HepG2 (cell line): ENCODE results near the gene DTX2. TPM values are rescaled to one million over a fixed set of nuclear protein-coding genes. Genes with fewer than 3 reads are reported as not detected.
A peak's percentile ranks its signal among the peaks of the same experiment; 100 is the strongest.

Source experiments
- FLYWCH1 ChIP-seq: sonication (generic); formaldehyde crosslinking; IDR thresholded peaks from 2 replicates; pipeline ENCODE4 v1.8.1; 2023; ENCODE audit warnings: mild to moderate bottlenecking, missing genetic modification reagents
- HNRNPH1 ChIP-seq: fragments of 200-400 bp; formaldehyde crosslinking; optimal IDR thresholded peaks from 2 replicates; pipeline ENCODE3; 2017; ENCODE audit warnings: mild to moderate bottlenecking, low read depth, low read length
- HOXD1 ChIP-seq: sonication (generic); formaldehyde crosslinking; IDR thresholded peaks from 2 replicates; pipeline ENCODE4 v1.5.0; 2020; ENCODE audit warnings: missing genetic modification reagents
- NBN ChIP-seq: fragments of 450-650 bp; conservative IDR thresholded peaks from 2 replicates; pipeline ENCODE4 v1.6.1; 2017
- NFYB ChIP-seq: sonication (generic); formaldehyde crosslinking; IDR thresholded peaks from 2 replicates; pipeline ENCODE4 v1.4.0; 2020; ENCODE audit warnings: missing genetic modification reagents
- NFYC ChIP-seq: IDR thresholded peaks from 2 replicates; pipeline ENCODE4 v1.6.1; 2016; ENCODE audit warnings: missing genetic modification reagents, missing compliant biosample characterization
- NRL ChIP-seq: sonication (generic); formaldehyde crosslinking; IDR thresholded peaks from 2 replicates; pipeline ENCODE4 v1.5.0; 2020; ENCODE audit warnings: missing genetic modification reagents, mild to moderate bottlenecking, moderate library complexity, borderline replicate concordance
- STAG1 ChIP-seq: sonication (generic); formaldehyde crosslinking; IDR thresholded peaks from 2 replicates; pipeline ENCODE4 v1.4.0; 2020; ENCODE audit warnings: missing genetic modification reagents
- ZFP82 ChIP-seq: sonication (generic); formaldehyde crosslinking; IDR thresholded peaks from 2 replicates; pipeline ENCODE4 v1.5.1; 2020; ENCODE audit warnings: mild to moderate bottlenecking, missing genetic modification reagents, borderline replicate concordance
- ZNF510 ChIP-seq: sonication (generic); formaldehyde crosslinking; IDR thresholded peaks from 2 replicates; pipeline ENCODE4 v1.4.0; 2020; ENCODE audit warnings: low read depth, mild to moderate bottlenecking, missing genetic modification reagents
- ZNF713 ChIP-seq: sonication (generic); formaldehyde crosslinking; IDR thresholded peaks from 2 replicates; pipeline ENCODE4 v1.4.0; 2020; ENCODE audit warnings: mild to moderate bottlenecking, missing genetic modification reagents
- polyA plus RNA-seq, 8 experiments: library from polyadenylated mRNA; depleted of rRNA in 3 of 8; stranded (reverse) in 7 of 8; unstranded in 1 of 8; fragments of >200 nt; fragmentation: Illumina TruSeq in 4 of 8; extraction: Trizol in 4 of 8; gene quantifications; 2 replicates each; pipeline versions ENCODE4 v1.2.1 to v1.2.3, GENCODE V29; 2011 to 2016; ENCODE audit warnings: low read depth in 4 of 8, missing spikeins in 1 of 8, mixed read lengths in 1 of 8; ENCODE audit not compliant: insufficient read depth in 1 of 8
- total RNA-seq, 5 experiments: library from RNA; depleted of rRNA; stranded (reverse); fragments of >200 nt; fragmentation: Illumina TruSeq; extraction: Trizol; gene quantifications; 2 replicates each; pipeline ENCODE4 v1.2.3, GENCODE V29; 2016; ENCODE audit warnings: low read depth in 1 of 5
- TF ChIP-seq, protein P1 (sequence below): sonication (generic); formaldehyde crosslinking; IDR thresholded peaks from 2 replicates; pipeline ENCODE4 v1.4.0; 2020; ENCODE audit warnings: missing genetic modification reagents
- TF ChIP-seq, protein P2 (sequence below): sonication (generic); formaldehyde crosslinking; IDR thresholded peaks from 2 replicates; pipeline ENCODE4 v1.4.0; 2020; ENCODE audit warnings: missing genetic modification reagents, borderline replicate concordance
- TF ChIP-seq, protein P3 (sequence below): sonication (generic); formaldehyde crosslinking; IDR thresholded peaks from 2 replicates; pipeline ENCODE4 v1.5.0; 2020; ENCODE audit warnings: missing genetic modification reagents, mild to moderate bottlenecking, borderline replicate concordance
- TF ChIP-seq, protein P4 (sequence below): sonication (generic); formaldehyde crosslinking; IDR thresholded peaks from 2 replicates; pipeline ENCODE4 v1.5.0; 2020; ENCODE audit warnings: mild to moderate bottlenecking, missing genetic modification reagents, borderline replicate concordance
- TF ChIP-seq, protein P5 (sequence below): sonication (generic); formaldehyde crosslinking; IDR thresholded peaks from 2 replicates; pipeline ENCODE4 v1.5.0; 2020; ENCODE audit warnings: missing genetic modification reagents

The DTX2 gene
- total and polyA plus RNA-seq, 2 of the 13 experiments (the other 11 are each of a cell fraction or from before 2014, with no cell fraction given) = 5.5 to 6.2 TPM

DNA sequence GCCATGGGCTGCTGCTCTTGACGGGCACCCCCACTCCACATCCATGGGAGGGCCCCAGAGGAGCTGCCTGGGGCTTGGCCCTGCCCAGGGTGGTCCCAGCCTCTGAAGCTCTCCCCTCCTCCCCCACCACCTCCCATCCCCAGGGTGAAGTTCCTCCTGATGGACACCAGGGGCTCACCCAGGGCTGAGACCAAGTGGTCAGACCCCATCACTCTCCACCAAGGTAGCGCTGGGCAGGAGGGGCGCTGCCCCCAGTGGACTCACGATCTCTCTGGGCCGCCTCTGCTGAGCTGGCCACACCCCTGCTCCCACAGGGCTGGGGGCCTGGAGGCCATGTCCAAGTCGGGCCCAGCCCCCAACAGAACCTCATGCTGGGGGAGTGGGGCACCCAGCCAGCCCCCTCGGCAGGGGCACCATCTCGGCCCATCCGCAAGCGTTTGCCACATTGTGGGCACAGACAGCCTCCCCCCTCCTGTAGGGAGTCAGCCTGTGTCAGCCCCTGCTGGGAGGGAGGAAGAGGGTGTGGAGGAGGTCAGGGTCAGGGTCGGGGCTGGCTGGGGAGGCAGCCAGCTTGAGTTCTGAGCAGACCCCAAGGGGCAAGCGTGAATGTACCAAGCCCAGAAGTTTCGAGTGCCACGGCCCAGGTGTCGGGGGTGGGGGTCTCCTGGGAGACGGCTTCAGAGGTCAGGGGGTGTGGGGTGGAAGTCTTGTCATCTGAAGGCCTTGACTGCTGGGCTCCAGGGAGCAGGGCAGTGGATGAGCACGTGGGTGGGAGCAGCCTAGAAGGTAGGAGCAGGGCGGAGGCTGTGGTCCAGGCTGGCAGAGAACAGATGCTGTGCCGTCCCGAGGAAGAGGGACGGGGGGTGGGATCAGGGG lies 51.7 kb downstream of the DTX2 start (continued):
- TF ChIP-seq, protein P1, sequence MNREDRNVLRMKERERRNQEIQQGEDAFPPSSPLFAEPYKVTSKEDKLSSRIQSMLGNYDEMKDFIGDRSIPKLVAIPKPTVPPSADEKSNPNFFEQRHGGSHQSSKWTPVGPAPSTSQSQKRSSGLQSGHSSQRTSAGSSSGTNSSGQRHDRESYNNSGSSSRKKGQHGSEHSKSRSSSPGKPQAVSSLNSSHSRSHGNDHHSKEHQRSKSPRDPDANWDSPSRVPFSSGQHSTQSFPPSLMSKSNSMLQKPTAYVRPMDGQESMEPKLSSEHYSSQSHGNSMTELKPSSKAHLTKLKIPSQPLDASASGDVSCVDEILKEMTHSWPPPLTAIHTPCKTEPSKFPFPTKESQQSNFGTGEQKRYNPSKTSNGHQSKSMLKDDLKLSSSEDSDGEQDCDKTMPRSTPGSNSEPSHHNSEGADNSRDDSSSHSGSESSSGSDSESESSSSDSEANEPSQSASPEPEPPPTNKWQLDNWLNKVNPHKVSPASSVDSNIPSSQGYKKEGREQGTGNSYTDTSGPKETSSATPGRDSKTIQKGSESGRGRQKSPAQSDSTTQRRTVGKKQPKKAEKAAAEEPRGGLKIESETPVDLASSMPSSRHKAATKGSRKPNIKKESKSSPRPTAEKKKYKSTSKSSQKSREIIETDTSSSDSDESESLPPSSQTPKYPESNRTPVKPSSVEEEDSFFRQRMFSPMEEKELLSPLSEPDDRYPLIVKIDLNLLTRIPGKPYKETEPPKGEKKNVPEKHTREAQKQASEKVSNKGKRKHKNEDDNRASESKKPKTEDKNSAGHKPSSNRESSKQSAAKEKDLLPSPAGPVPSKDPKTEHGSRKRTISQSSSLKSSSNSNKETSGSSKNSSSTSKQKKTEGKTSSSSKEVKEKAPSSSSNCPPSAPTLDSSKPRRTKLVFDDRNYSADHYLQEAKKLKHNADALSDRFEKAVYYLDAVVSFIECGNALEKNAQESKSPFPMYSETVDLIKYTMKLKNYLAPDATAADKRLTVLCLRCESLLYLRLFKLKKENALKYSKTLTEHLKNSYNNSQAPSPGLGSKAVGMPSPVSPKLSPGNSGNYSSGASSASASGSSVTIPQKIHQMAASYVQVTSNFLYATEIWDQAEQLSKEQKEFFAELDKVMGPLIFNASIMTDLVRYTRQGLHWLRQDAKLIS (CRISPR knock-in tag) = no peak
- TF ChIP-seq STAG1 (CRISPR knock-in tag) = no peak
- TF ChIP-seq, protein P2, sequence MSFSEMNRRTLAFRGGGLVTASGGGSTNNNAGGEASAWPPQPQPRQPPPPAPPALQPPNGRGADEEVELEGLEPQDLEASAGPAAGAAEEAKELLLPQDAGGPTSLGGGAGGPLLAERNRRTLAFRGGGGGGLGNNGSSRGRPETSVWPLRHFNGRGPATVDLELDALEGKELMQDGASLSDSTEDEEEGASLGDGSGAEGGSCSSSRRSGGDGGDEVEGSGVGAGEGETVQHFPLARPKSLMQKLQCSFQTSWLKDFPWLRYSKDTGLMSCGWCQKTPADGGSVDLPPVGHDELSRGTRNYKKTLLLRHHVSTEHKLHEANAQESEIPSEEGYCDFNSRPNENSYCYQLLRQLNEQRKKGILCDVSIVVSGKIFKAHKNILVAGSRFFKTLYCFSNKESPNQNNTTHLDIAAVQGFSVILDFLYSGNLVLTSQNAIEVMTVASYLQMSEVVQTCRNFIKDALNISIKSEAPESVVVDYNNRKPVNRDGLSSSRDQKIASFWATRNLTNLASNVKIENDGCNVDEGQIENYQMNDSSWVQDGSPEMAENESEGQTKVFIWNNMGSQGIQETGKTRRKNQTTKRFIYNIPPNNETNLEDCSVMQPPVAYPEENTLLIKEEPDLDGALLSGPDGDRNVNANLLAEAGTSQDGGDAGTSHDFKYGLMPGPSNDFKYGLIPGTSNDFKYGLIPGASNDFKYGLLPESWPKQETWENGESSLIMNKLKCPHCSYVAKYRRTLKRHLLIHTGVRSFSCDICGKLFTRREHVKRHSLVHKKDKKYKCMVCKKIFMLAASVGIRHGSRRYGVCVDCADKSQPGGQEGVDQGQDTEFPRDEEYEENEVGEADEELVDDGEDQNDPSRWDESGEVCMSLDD (CRISPR knock-in tag) = no peak
- TF ChIP-seq ZNF713 = no peak
- TF ChIP-seq NFYC = no peak
- TF ChIP-seq NRL = peak; percentile 61; the same call in 1 of the 2 replicates
- no peak for TF ChIP-seq HNRNPH1
- TF ChIP-seq, protein P3, sequence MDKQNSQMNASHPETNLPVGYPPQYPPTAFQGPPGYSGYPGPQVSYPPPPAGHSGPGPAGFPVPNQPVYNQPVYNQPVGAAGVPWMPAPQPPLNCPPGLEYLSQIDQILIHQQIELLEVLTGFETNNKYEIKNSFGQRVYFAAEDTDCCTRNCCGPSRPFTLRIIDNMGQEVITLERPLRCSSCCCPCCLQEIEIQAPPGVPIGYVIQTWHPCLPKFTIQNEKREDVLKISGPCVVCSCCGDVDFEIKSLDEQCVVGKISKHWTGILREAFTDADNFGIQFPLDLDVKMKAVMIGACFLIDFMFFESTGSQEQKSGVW (CRISPR knock-in tag) = no peak
- TF ChIP-seq, protein P4, sequence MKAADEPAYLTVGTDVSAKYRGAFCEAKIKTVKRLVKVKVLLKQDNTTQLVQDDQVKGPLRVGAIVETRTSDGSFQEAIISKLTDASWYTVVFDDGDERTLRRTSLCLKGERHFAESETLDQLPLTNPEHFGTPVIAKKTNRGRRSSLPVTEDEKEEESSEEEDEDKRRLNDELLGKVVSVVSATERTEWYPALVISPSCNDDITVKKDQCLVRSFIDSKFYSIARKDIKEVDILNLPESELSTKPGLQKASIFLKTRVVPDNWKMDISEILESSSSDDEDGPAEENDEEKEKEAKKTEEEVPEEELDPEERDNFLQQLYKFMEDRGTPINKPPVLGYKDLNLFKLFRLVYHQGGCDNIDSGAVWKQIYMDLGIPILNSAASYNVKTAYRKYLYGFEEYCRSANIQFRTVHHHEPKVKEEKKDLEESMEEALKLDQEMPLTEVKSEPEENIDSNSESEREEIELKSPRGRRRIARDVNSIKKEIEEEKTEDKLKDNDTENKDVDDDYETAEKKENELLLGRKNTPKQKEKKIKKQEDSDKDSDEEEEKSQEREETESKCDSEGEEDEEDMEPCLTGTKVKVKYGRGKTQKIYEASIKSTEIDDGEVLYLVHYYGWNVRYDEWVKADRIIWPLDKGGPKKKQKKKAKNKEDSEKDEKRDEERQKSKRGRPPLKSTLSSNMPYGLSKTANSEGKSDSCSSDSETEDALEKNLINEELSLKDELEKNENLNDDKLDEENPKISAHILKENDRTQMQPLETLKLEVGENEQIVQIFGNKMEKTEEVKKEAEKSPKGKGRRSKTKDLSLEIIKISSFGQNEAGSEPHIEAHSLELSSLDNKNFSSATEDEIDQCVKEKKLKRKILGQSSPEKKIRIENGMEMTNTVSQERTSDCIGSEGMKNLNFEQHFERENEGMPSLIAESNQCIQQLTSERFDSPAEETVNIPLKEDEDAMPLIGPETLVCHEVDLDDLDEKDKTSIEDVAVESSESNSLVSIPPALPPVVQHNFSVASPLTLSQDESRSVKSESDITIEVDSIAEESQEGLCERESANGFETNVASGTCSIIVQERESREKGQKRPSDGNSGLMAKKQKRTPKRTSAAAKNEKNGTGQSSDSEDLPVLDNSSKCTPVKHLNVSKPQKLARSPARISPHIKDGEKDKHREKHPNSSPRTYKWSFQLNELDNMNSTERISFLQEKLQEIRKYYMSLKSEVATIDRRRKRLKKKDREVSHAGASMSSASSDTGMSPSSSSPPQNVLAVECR = no peak; the same call in 1 of the 2 replicates
- no peak for TF ChIP-seq NBN
- TF ChIP-seq ZFP82 (CRISPR knock-in tag) = no peak
- TF ChIP-seq, protein P5, sequence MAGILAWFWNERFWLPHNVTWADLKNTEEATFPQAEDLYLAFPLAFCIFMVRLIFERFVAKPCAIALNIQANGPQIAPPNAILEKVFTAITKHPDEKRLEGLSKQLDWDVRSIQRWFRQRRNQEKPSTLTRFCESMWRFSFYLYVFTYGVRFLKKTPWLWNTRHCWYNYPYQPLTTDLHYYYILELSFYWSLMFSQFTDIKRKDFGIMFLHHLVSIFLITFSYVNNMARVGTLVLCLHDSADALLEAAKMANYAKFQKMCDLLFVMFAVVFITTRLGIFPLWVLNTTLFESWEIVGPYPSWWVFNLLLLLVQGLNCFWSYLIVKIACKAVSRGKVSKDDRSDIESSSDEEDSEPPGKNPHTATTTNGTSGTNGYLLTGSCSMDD (CRISPR knock-in tag) = no peak
- no peak for TF ChIP-seq HOXD1 (CRISPR knock-in tag)
- no peak for TF ChIP-seq NFYB (CRISPR knock-in tag)
- TF ChIP-seq FLYWCH1 (CRISPR knock-in tag) = no peak
- no peak for TF ChIP-seq ZNF510 (CRISPR knock-in tag)
